Measurements from ENCODE around the gene CDK5R2.

The CDK5R2 gene

DNA sequence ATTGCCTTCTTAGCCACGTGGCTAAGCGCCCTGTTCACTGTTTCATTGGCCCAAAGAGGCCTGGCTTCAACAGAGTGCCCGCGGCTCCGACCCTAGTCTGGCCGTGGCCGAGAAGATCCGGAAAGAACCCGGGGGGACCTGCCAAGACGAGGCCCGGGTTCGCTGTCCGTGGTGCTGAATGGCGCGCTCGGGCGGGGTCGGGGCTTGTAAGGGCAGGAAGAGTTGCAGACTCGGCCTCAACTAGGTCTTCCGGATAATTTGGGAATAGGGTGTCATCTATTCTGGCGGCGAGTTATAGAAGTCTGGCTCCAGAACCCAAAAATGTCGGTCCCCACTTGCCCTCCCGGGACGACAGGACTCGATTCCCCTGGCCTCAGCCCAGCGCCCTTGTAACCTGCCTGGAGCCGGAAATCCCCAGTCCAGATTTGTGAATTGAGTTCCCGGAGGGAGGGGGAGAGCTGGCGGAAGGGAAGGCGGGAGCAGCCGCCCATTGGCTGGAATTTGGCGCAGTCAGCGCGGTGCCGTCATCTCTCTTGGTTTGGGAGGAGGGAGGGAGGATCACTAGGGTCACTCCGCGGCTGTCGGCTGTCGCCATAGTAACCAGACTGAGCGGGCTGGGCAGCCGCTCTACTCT, 3.5 kb downstream of the CDK5R2 start:
- peak; percentile 4 to 23 for DNase-seq

DNA sequence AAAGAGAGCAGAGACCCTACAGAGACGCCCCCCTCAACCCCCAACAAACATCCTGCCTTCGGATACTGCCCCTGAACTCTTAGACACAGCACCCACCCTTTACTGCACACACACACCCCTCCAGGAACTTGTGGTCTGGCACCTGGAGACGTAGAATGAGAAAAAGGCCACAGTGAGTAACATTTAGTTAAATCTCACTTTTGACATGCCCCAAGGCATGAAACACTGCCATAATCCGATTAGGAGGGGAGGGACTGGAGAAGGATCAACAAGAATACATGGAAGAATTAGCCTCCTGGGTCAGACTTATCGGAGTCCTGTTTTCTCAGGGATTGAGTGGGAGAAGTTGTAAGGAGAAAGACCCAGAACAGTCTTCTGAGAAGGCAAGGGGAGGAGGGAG, 4.1 kb downstream of the CDK5R2 start:
- DNase-seq = no peak

DNA sequence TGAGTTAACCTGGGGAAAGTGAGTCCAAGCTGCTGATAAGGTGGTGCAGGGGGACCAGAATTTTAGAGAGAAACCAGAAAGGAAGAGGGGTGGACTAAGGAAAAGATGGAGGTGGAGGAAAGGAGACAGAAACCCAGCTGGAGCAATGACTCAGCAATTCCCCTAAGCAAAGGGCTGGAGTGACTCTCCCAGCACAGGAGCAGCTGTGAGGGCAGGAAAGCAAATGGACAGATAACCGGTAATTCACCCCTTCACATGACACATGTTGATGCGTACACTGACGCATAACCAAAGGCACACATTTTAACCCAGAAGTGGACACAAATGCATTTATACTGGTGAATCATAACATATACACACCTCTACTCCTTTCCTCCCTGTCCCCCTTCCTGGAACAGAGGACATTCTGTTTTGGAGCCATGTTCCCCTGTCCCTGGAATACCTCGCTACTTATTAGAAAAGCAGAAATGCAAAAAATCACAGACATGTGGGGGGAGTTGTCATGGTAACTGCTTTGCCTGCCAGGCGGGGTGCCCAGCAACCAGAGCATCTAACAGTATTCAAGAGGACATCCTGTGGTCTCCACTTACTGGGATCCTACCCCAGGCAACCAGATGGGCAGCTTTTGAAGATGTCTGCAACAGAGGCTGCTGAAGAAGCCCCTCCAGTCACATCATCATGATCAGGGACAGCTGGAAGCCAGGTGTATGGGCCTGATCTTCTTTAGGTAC, 4.7 kb downstream of the CDK5R2 start:
- DNase-seq = no peak

DNA sequence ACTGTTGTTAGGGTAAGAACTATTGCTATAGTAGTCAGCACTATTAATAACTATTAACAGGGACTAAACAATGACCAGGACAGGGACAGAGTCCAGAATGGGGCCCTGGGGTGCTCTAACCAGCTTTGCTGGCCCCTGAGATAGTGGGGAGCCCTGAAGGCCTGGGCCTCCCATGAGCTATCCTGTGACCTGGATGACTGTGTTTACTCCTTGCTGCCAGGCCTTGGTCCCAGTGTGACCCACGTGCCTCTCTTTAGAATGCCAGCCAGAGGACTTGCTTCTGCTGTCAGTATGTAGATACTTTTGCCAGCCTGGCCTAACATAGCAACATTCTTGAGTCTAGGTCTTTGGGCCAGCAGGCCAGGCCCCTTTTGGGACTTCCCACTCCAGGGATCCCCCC, 11.4 kb downstream of the CDK5R2 start:
- DNase-seq = no peak

DNA sequence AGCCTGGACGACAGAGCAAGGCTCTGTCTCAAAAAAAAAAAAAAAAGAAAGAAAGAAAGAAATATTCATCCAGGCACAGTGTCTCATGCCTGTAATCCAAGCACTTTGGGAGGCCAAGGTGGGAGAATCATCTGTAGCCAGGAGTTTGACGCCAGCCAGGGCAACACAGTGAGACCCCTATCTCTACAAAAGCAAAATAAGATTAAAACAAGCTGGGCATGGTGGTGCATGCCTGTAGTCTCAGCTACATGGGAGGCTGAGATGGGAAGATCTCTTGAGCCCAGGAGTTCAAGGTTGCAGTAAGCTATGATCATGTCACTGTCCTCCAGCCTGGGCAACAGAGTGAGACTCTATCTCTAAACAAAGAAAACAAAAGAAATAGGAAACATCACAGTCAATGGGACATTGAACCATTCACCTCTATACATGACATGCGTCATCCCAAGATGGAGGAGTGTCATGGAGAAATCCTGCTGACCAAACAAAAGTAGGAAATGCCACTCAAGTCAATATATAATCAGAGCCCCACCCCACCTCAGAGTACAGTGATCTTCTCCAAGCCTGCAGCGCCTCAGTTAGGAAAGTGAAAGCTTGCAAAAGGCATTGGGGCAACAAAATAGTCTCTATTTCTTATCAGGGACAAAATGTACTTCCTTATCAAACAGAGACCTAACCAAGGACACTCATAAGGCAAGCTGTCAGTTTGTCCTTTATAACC, 15.8 kb downstream of the CDK5R2 start:
- no peak for DNase-seq

DNA sequence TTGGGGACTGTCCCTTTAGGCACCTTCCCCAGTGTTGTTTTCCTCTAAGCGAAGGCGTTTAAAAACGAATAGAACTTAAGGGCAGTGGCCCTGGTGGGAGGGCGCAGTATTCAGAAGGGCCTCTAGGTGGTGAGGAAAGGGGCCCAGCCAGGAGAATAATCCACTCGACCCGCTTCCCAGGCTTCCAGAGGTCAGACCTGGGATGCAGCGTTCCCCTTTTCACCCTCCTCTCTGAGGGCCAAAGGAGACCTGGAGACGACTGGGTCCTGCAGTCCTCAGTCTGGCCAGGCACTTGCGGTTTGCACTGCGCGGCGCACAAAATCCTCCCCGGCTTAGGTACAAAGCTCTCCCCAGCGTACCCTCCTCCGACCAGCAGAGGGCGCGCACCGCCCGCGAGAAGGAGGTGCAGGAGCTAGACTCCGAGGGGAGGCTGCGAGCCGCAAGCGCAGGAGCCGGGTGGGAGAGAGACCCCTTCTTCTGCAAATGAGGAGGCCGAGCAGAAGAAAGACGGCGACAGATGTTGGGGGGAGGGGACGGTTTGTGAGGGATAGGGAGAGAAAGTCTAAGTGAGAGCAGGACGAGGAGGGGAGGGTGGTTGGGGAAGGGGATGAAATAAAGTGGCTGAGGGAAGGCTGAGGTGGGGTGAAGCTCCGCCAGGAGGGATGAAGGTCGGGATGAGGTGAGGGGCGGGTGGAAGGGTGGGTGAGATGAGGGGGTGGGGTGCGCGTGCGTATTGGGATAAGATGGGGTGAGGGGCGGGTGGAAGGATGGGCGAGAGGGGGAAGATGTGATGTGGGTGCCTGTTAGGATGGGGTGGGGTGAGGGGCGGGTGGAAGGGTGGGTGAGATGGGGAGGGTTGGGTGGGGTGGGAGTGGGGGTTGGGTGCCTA, 20.6 kb downstream of the CDK5R2 start:
- DNase-seq = peak; percentile 74 to 83

DNA sequence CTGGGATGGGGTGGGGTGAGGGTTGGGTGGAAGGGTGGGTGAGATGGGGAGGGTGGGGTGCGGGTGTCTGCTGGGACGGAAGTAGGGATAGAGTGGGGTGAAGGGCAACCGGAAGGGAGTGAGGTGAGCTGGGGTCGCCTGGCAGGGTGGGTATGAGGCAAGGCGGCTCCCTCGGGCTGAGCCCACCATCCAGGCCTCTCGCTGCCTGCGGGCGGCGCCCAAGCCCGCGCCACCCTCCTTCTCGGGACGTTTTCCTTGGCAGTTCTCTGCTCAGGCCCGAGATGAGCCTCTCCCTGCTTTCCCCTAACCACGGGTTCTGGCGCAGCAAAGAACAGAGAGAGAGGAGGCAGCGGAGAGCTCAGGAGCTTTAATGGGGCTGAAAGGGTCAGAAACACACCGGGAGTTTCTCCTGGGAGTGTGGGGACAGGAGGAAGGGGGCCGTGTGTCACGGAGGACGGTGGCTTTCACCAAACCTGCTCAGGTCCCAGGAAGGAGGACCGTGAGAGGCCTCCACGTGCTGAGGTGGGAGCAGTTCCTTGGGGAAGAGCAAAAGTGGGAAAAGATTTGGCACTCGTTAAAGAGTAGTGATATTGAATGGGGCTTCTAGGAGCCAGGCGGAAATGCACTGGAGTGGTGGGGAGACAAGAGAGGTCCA, 21.4 kb downstream of the CDK5R2 start:
- no peak for DNase-seq

DNA sequence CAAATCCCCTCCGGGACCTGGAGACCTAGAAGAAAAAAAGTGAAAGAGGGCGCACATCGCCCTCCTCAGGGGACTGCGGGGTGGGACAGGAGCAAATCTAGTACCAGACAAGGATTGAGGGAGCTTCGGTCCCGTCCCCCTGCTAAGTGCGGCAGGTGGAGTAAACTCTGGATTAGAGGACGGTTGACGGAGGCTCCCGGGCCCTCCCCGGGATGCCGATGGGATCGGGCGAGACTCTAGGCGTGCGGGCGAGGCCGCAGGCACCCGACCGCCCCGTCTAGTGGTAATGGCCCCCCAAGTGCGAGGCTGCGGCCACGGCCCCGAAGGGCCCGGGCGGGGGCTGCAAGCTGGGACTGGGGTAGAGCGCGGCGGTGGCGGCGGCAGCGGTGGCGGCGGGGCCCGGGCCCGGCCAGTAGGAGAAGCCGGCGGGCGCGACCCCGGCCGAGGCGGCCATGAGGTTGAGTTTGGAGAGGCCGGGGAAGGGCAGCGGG, 22.0 kb downstream of the CDK5R2 start:
- no peak for DNase-seq

DNA sequence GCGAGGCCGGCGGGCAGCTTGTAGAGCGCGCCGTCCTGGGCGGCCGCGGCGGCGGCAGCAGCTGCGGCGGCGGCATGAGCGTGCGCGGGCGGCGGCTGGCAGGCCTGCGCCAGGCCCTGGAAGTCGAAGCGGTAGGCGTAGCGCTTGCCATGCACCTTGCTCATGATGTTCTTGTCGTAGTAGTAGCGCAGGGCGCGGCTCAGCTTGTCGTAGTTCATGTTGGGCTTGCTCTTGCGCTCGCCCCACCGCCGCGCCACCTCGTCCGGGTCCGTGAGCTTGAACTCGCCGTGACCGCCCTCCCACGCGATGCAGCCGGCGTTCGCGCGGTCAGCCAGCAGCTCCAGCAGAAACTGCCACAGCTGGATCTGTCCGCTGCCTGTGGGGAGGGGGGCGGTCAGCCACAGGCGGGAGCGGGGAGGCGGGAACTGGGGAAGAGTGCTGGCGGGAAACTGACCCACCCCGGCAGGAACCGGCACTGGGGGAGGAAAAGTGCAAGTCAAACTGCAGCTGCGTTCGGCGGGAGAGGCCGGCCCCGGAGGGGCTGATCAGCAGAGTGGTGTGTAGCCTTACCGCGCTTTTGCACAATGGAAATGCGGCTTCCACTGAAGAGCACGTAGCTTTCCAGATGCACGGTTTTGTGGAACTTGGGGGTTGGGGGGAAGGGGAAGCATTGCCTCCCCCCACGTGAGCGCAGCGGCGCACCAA, 22.6 kb downstream of the CDK5R2 start:
- DNase-seq = peak in 1 of 2 donors; percentile 37

DNA sequence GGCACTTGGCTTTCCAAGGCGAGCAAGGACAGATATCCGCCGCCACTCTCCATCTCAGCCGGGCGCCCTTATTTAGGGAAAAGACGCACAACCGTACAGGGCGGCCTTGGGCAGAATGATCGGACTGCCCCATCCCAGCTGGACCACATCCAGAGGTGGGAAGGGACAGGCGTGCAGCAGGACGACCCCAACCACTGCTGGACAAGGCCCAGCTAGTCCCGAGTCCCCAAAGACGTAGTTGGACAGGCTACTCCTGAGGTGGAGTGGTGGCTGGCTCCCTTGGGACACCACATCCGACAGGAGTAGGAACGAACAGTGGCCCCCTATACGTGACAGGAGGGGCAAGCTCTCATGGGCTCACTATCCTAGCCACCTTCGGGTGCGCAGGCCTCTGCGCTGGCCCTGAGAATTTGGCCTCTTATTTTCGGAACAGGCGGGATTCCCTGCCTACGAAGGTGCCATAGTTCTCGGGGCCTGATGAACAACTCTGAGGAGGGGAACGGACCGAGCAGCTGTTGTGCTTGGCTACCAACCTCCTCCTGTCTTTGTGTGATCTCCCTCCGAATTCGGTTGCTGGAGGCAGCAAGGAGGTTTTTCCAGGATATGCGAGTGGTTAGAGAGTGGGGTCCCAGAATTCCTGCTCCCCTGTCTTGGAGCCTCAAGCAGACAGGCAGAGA, 23.3 kb downstream of the CDK5R2 start:
- no peak for DNase-seq

DNA sequence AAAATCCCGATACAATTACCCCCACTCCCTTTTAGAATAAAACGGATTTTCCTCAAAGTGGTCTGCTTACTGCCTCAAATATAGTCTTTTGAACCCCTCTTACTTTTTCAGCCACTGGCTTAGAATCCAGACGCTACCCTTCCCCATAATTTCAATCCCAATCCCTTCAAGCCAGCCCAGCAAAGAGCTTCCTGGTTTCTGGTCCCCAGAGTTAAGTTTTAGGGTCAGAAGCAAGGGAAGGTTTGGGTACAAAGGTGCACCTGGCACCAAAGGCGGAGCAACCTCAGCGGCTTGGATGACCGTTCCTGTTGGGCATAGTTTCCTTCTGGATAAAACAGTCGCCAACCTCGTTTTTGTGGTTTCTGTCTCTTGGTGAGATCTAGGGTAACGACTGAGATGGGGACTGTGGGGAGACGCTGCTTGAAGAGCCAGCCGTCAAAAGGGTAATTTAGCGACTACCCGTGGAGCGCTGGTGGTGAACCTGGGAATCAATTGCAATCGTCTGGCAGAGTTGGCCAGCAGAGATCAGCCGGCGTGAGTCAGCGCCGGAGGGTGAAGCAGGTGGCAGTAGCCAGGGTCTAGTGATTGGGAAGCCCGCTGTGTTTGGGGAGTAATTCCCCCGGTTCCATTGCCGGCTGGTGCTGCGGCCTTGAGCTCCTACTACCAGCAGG, 23.9 kb downstream of the CDK5R2 start:
- DNase-seq = no peak

DNA sequence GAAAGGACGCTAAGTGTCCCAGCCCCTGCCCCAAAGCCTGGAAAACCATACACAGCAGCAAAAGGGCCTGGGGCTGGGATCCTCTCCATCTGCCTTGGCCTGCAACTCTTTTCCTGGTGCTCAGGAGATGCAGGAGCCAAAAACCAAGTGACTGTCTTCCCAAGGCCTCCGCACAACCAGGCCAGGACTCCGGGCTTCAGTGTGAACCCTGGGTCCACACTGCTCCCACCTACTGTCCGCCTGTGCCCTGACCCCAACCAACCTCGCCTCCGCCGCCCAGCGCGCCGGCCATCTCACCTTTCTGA, 24.4 kb downstream of the CDK5R2 start:
- no peak for DNase-seq

DNA sequence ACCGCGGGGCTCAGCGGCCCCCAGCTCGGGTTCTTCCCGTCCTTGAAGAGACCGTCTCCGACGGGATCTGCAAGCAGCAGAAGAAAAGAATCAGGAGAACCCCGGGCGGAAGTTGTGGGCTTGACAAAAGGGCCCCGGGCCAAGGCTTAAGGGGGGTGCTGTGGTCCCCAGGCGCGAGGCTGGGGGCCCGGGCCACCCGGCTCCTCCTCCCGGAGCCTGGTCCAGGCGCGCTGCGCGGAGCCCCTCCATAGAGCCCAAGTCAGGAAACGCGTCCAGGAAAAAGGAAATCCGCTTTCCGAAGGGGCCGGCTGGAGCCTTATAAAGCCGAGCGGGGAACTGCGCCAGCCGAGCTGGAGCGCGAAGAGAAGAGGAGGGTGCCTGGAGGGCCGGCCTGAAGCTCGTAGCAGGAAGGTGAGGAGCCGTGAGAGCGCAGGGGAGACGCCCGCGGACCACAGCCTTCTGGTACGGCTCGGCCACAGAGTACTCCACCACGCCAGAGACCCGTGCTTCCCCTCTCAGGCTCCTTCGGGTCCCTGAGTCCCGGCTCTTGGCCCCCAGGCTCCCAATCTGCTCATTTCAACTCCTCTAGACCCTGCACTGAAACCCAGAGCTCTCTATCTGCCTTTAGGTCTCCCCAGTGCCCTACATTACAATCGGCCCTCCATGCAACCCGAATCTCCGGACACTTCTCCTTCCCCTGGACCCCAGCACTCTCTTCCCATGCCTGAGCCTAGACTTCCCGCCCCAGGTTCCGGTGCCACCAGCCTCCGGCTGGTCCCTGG, 25.0 kb downstream of the CDK5R2 start:
- DNase-seq = no peak

DNA sequence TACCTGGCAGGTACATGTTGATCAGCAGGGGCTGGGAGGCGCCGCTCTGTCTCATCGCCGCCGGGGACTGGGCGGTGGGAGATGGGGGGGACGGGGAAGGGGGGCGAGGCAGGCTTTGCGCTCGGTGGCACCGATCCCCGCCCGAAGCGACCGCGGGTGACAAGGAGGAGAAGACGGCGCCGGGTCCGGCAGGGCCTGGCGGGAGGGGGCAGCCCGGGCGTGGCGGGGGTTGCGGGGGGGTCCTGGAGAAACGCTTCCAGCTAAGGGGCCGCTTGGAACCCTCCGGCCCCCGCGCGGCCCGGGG, 25.5 kb downstream of the CDK5R2 start, which contains the start of gene FEV:
Gene FEV, minus strand, starts transcription at position 164 of the 304 bp plus-strand sequence. Its CDS starts 109 bp downstream, at position 55.
- DNase-seq = no peak

DNA sequence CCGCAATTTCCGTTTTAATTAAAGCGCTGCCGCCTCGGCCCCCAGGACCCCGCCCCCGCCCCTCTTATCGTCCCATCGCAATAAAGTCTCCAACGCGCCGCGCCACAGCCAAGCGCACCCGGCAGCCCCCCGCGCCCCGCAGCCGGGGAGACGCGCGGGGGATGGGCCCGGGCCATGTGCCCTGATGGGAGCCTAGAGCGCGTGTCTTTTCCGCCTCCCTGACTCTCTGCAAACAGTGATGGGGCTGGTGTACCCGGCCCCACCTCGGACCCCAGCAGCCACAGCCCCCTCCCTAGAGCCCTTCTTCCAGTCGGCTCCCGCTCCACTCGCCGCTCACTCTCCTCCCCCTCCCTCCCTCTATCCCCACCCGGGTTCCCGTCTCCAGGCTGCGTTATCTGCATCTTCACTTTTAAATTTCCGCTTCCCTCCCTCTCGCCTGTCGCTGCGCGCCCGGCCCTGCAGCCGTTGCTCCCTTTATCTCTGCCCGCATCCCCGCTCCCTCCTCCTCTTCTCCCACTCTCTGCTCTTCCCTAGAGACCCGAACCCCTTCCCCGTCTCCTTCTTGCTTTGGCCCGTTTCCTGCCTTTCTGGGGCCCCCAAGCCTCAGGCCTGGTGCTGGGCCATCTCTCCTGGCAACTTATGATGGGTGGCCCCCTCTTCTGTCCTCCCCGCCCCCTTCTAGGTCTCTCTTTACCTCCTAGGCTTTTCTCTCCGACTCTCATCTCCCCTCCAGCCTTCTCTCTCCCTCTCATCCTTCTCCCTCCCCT, 26.0 kb downstream of the CDK5R2 start:
- DNase-seq = no peak

DNA sequence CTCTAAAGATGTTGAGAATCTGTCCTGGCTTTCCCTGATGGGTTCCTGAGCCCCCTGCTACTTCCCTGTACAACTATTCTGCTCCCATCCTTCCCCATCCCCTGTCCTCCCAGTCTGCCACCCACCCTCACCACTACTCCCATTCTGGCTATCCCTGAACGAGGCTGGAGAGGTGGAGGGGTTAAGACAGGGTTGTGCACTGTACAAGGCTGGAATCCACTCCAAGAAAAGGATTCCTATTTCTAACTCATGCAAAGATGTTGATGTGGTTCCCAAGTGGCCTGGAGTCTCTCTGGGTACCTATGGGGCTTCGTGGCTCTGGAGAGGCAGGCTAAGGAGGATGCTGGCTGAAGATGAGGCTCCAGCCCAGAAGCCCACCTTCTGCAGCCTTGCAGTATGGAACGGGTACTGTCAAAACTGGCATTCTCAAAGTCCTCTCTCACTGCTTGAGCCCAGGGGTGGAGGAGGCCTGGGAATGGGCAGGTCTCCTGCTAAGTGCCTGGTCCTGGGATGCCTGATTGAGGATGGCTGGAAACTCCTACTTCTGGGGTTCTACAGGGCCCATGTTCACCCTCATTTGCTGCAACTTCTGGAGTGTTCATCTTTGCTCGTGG, 26.8 kb downstream of the CDK5R2 start:
- DNase-seq = no peak

DNA sequence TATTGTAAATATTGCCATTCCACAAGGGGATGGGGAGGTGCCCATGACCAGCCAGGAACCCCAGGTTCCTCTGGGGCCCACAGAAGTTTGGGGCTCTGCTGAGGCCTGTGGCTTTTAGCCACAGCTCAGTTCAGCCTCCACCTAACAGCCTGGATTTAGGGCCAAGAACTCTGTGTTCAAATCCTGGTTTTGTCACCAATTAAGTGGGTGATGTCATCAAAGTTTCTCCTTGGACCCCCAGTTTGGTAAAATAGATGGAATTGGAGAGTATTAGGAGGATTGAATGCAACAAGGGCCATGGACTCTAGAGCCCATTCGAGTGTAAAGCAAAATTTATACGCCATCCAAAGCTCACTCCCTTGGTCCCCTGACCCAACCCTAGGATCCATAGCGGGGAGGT, 28.7 kb downstream of the CDK5R2 start:
- DNase-seq = no peak

DNA sequence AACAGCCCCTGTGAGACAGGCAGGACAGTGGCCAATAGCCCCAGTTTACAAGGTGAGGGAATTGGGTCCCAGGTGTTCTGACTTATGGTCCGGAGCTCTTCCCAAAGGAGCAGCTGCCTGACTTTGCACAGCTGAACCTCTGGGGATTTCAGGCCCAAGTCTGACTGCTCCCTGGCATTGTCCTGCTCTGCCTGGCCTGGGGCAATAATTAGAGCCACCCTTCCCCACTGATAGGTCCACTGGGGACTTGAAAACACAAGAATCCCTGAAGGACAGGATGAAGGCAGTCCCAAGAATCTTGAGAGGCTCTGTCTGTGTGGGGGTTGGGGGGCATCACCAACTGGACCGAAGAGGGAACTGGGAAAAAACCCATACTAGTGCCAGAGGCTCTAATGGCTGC, 29.2 kb downstream of the CDK5R2 start:
- DNase-seq = no peak
